Activated CD8-positive, alpha-beta memory T cell treated with anti-CD3 and anti-CD28 coated beads, Interleukin-2, amount 50 U/mL, for 24 hours (primary cell): ENCODE data around the gene CCBE1.
"Not testable (repeated sequence)": the region's sequence is repeated elsewhere in the genome, so short reads cannot be mapped to it uniquely, and the experiment has no call there.

ENCODE experiments used
- DNase-seq: peaks from one replicate; pipeline ENCODE4 v3.0.0-alpha.2; 2020; ENCODE audit errors: extremely low read depth

Gene CCBE1

GRCh38 chr18:59681521-59682004, 15.7 kb downstream of the CCBE1 start:
- DNase-seq = no peak

- DNase-seq = no peak
Measured at GRCh38 chr18:59681051-59681450, 16.2 kb downstream of the CCBE1 start.

- no peak for DNase-seq
Measured at GRCh38 chr18:59675346-59675745, 21.9 kb downstream of the CCBE1 start.

- no peak for DNase-seq
Measured at GRCh38 chr18:59674903-59675270, 22.3 kb downstream of the CCBE1 start.

- DNase-seq = no peak
Measured at GRCh38 chr18:59674186-59674902, 22.9 kb downstream of the CCBE1 start.

- DNase-seq = no peak
Measured at GRCh38 chr18:59672235-59672711, 24.9 kb downstream of the CCBE1 start.

- DNase-seq = no peak
Measured at GRCh38 chr18:59671551-59671950, 25.7 kb downstream of the CCBE1 start.

DNA sequence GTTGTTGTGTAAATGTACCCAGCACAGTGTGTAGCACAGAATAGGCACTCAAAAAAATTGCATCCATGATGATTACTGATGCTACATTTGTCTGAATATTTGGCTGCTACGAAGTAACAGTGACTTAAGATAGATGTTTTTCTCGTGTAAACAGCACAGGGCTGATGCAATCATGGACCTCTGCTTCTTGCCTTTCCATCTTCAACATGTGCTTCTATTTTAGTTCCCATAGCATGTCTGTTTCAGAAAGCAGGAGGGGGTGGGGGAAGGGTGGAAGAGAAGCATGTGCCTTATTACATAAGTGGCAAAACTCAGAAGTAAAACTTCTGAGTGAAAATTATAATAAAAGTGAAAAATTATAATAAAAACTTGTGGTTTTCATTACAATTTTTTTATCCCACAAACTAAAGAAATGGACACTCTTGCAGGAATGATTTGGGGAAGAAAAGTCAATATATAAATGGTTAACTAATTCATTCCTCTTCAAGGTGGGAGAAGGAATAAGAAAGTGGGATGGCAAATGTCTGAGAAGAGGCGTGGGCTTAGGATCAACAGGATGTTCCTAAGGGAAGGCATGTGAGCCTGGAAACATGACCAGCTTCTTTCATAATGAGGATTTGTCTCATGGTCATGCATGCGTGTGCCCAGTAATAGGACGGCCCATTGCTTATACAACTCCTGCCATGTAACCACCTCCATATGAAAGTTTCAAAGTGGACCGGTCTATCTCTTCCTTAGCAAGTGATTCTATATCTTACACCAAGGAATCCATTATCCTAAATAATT, 27.2 kb downstream of the CCBE1 start:
- no peak for DNase-seq

- no peak for DNase-seq
Measured at GRCh38 chr18:59667488-59667887, 29.7 kb downstream of the CCBE1 start.

DNA sequence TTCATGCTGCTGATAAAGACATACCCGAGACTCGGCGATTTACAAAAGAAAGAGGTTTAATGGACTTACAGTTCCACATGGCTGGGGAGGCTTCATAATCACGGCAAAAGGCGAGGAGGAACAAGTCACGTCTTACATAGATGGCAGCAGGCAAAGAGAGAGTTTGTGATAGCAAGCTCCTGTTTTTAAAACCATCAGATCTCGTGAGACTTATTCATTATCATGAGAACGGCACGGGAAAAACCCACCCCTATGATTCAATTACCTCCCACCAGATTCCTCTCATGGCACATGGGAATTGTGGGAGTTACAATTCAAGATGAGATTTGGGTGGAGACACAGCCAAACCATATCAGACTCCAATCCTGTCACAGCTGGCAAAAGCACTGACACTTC, 31.2 kb downstream of the CCBE1 start:
- not testable (repeated sequence) for DNase-seq

- DNase-seq = no peak
Measured at GRCh38 chr18:59665057-59666006, 31.9 kb downstream of the CCBE1 start.

DNA sequence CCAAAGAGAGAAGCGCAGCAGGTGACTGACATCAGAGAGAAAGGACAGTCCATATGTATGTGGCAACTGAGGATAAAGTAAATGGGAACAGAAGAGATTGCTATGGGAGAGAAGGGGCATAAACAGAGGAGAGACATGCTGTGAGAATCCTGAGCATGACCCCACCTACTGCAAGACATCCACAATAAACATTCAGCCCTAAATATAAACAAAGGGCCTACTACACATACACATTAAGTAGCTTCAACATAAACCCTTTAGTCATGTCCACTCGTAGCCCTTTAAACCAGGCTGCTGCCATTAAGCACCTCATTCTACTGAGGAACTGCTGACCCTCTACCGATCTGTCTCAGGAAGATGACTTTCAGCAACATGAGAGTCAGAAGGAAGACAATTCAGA, 32.9 kb downstream of the CCBE1 start:
- DNase-seq = no peak

GRCh38 chr18:59663096-59663495, 34.1 kb downstream of the CCBE1 start:
- DNase-seq = no peak

- DNase-seq = no peak
Measured at GRCh38 chr18:59661891-59662701, 35.1 kb downstream of the CCBE1 start.

DNA sequence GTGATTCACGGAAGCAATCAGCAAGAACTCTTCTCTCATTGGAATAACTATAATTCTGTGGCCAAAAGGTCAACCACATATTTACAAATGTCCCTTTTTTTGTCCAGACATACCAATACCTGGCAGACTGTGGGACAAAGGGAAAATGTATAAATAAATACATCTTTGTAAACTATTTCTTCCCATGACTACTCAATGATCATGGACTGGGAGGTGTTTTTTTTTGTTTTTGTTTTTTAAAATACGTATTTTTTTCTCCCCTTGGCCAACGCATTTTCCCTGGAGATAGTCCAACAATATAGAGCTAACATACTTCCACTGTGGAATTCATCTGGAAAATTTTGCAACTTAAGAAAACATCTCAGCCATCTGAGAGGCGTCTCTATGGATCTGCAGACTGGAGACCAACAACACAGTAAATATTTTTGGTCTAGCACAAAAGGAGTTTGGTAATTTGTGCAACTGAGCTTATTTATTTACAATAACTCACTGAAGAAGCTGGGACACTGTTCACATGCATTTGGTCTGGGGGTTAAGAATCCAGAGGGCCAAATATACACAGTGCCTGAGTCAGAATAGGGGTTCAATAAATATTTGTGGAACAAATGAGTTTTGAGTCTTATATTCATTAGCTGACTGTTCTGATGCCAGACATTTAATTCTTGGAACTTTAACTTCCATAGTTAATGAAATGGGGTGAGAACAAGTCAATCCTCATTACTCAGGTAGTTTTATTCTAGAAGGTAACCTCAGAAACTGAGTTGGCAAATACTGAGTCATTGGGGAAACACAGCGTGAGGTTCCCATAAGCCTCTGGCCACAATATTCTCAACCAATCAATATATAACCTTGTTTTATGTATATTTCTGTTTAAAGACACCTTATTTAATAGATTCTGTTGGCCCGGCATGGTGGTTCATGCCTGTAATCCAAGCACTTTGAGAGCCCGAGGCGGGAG, 36.2 kb downstream of the CCBE1 start:
- DNase-seq = no peak

GRCh38 chr18:59660366-59660765, 36.9 kb downstream of the CCBE1 start:
- no peak for DNase-seq

DNA sequence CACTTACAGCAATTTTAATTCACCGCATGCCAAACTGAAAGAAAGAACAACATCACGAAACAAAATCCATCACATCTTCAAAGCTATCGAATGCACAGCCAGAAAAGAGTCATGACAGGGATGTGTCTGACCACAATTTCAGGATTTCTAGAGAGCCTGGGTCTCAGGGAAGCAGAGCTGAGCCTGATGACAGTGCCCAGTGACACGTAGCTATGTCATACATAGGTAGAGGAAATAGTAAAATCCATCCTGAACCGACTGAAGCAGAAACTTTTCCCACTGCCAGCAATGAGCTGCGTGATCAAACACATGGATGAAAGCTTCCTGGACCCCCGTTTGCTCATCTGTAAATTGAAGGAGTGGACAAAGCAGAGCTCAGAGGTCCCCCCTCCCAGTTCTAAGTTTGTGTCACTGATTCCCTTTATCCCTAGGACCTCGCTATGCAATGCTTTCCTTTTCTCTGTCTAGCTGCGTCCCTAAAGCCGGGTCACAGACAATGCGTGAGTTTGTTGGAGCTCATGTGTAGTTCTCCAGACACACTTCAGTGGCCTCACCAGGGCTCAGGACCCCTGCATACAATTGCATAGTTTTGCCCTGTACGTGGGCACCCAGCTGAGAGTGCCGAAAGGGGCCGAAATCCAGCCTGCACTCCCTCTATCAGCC, 37.6 kb downstream of the CCBE1 start:
- DNase-seq = no peak

DNA sequence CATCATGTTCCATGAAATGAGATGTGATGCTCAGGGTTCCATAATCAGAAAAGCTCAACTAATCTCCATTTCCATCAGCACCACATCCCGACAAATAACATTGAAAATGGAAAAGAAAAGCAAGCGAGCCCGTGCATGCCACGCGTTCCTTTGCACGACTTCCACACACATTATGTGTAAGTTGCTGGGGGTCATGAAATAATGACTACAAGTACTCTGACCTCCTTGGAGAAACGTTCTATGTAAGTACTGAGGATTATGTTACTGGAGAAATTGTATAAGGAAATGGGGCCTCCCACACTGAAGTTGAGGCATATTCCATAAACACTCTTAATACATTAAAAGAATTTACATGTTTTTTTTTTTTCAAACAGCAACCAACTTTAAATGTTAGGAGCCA, 38.3 kb downstream of the CCBE1 start:
- DNase-seq = no peak

DNA sequence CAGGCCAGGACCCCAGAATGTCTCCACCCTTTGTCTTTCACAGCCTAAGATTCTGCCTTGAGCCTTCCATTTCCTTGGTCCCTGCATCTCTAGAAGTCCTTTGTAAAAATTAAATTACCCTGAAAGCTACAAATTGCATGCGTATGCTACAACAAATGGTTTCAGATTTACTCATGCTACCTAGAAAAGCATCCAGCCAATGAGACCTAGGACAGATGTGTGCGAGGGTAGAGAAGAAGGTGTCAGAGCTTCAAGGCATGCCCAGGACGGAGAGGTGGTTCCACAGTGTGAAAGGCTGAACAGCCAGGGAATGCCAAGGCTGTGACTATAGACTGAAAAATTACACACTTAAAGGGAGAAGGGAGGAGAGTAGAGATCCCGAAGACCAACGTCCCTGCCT, 40.2 kb downstream of the CCBE1 start:
- DNase-seq = no peak
